Brain microvascular endothelial cell (primary cell): ENCODE data around the gene PLCD1.
"Not testable (repeated sequence)": the region's sequence is repeated elsewhere in the genome, so short reads cannot be mapped to it uniquely, and the experiment has no call there.

ENCODE experiments used
- DNase-seq: peaks from one replicate; pipeline ENCODE4 v3.0.0-alpha.2; 2020
- H3K27ac ChIP-seq: fragments of 250-450 bp; sonication (Bioruptor Pico); 2 replicates; pipeline ENCODE4 v1.5.1; 2020; ENCODE audit warnings: mild to moderate bottlenecking, moderate library complexity
- H3K27me3 ChIP-seq: fragments of 250-450 bp; sonication (Bioruptor Pico); replicated peaks from 2 replicates; pipeline ENCODE4 v1.5.1; 2020; ENCODE audit warnings: mild to moderate bottlenecking
- H3K36me3 ChIP-seq: fragments of 250-450 bp; sonication (Bioruptor Pico); replicated peaks from 2 replicates; pipeline ENCODE4 v1.5.1; 2020; ENCODE audit warnings: mild to moderate bottlenecking
- H3K4me3 ChIP-seq: 2 replicates; pipeline ENCODE4 v1.5.1; 2011; ENCODE audit warnings: low read depth, mild to moderate bottlenecking, control low read depth, low read length, moderate library complexity
- CTCF ChIP-seq: IDR thresholded peaks from 2 replicates; pipeline ENCODE4 v1.5.1; 2011; ENCODE audit warnings: low read depth, mild to moderate bottlenecking, moderate library complexity, low read length, control low read depth, inconsistent platforms; ENCODE audit errors: missing control alignments
- in situ Hi-C: cut with HindIII; loops from 2 replicates; pipeline ENCODE4 v1.10.0; 2017; ENCODE audit warnings: low sequenced_read_pairs, low pct_ligation_motif_present

Gene PLCD1

GRCh38 chr3:38059148-38059547, 29.7 kb upstream of the PLCD1 start:
- Histone ChIP-seq H3K36me3 (no peaks in the 10 kb centered on the region), H3K27me3 (no peaks in the 10 kb centered on the region), H3K27ac (no peak overlapping the region), H3K4me3 (no peak overlapping the region)
- in situ Hi-C loops: no loop called here
- DNase-seq: no peak
- TF ChIP-seq CTCF: no peak

- no peak for TF ChIP-seq CTCF
- no peaks in the 10 kb centered on the region for H3K36me3 ChIP-seq
- H3K27me3 ChIP-seq: no peaks in the 10 kb centered on the region
- no peak overlapping the region for H3K4me3 ChIP-seq
- in situ Hi-C loops: no loop called here
- H3K27ac ChIP-seq: no peak overlapping the region
- no peak for DNase-seq
Observed at GRCh38 chr3:38054499-38055001, 25.1 kb upstream of the PLCD1 start.

- in situ Hi-C loops, H3K4me3 ChIP-seq, H3K27ac ChIP-seq: not testable (repeated sequence)
Observed at GRCh38 chr3:38053813-38054498, 24.5 kb upstream of the PLCD1 start.

GRCh38 chr3:38053286-38053685, 23.8 kb upstream of the PLCD1 start:
- H3K4me3 ChIP-seq, H3K27ac ChIP-seq, H3K27me3 ChIP-seq, DNase-seq, in situ Hi-C loops, H3K36me3 ChIP-seq: not testable (repeated sequence)

More at GRCh38 chr3:38053813-38054498, 24.5 kb upstream of the PLCD1 start:
- H3K36me3 ChIP-seq, DNase-seq, H3K27me3 ChIP-seq: not testable (repeated sequence)

GRCh38 chr3:38051131-38051530, 21.7 kb upstream of the PLCD1 start:
- Histone ChIP-seq H3K36me3 (no peaks in the 10 kb centered on the region), H3K27ac (no peak overlapping the region), H3K4me3 (no peak overlapping the region), H3K27me3 (no peaks in the 10 kb centered on the region)
- no peak for DNase-seq
- TF ChIP-seq CTCF: no peak
- in situ Hi-C loops: no loop called here

GRCh38 chr3:38049358-38050126, 20.1 kb upstream of the PLCD1 start:
- Histone ChIP-seq H3K27me3 (no peaks in the 10 kb centered on the region), H3K4me3 (no peak overlapping the region), H3K27ac (no peak overlapping the region), H3K36me3 (no peaks in the 10 kb centered on the region)
- no peak for TF ChIP-seq CTCF
- DNase-seq: no peak
- in situ Hi-C loops: no loop called here

GRCh38 chr3:38047896-38048295, 18.5 kb upstream of the PLCD1 start:
- DNase-seq: no peak
- no peak overlapping the region for H3K4me3 ChIP-seq
- no peak for TF ChIP-seq CTCF
- in situ Hi-C loops: no loop called here
- H3K27ac ChIP-seq: no peak overlapping the region
- H3K36me3 ChIP-seq: no peaks in the 10 kb centered on the region
- no peaks in the 10 kb centered on the region for H3K27me3 ChIP-seq
